Endothelial cell of umbilical vein (primary cell): ENCODE measurements around the gene LIMCH1.

Experiments used
- EZH2 ChIP-seq: IDR thresholded peaks from 2 replicates; pipeline ENCODE4 v1.6.1; 2012; ENCODE audit warnings: borderline replicate concordance, low read depth, mild to moderate bottlenecking, moderate library complexity, low read length, inconsistent platforms; ENCODE audit not compliant: severe bottlenecking
- JUN ChIP-seq: IDR thresholded peaks from 2 replicates; pipeline ENCODE4 v1.6.1; 2011; ENCODE audit warnings: borderline replicate concordance, low read depth; ENCODE audit not compliant: insufficient read length, insufficient read depth
- MYC ChIP-seq: IDR thresholded peaks from one replicate; pipeline ENCODE4 v1.6.1; 2011; ENCODE audit warnings: mild to moderate bottlenecking, low read depth, low read length
- POLR2A ChIP-seq: IDR thresholded peaks from 2 replicates; pipeline ENCODE4 v1.6.1; 2012; ENCODE audit warnings: low read depth, mild to moderate bottlenecking, control low read depth, low read length
- POLR2AphosphoS5 ChIP-seq: IDR thresholded peaks from 2 replicates; pipeline ENCODE4 v1.6.1; 2012; ENCODE audit warnings: low read depth, mild to moderate bottlenecking, control low read depth, low read length, moderate library complexity; ENCODE audit not compliant: insufficient read depth
- TF ChIP-seq, protein P1 (sequence below), 2 donors: IDR thresholded peaks; 1 replicate in 1 of 2; 2 replicates in 1 of 2; pipeline ENCODE4 v1.5.1; 2011; ENCODE audit warnings: low read length in 2 of 2, mild to moderate bottlenecking in 2 of 2, moderate library complexity in 2 of 2, control low read depth in 1 of 2, inconsistent platforms in 1 of 2, low read depth in 1 of 2; ENCODE audit not compliant: insufficient read depth in 1 of 2; ENCODE audit errors: extremely low read depth in 1 of 2
- TF ChIP-seq, protein P2 (sequence below): IDR thresholded peaks from 2 replicates; pipeline ENCODE4 v1.6.1; 2011; ENCODE audit not compliant: insufficient read depth, insufficient read length

DNA sequence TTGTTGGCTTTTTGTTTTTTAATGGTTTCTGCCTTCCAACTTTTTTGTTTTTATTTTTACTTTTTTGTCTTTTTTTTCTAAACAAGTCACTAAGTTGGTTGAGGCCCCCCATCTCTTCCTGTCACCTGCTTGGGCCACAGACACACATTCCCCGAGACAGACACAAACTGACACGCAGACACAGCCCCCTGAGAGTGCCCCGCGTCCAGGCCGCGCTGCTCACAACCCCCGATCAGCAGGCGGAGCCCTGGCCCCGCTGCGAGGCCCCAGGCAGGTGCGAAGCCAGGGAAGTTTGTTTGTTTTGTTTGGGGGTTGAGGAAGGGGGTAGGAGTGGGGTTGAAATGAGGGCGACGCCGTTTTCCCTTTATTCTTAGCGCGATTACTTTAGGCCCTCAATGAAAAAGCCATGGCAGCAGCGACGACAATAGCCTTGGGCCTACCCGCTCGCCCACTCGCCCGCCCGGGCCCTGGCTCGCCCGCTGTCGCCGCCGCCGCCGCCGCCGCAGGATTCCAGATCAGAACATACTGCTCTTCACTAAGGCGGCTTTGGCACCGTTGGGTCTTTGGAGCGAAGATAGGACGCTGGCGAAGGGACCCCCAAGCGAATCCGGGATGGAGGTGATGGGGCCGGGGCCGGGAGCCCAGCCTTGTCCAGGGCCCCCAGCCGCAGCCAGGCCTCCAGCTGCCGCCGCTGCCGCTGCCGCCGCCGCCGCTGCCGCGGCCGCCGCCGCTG lies 207.5 kb downstream of the LIMCH1 start:
- TF ChIP-seq, protein P1, sequence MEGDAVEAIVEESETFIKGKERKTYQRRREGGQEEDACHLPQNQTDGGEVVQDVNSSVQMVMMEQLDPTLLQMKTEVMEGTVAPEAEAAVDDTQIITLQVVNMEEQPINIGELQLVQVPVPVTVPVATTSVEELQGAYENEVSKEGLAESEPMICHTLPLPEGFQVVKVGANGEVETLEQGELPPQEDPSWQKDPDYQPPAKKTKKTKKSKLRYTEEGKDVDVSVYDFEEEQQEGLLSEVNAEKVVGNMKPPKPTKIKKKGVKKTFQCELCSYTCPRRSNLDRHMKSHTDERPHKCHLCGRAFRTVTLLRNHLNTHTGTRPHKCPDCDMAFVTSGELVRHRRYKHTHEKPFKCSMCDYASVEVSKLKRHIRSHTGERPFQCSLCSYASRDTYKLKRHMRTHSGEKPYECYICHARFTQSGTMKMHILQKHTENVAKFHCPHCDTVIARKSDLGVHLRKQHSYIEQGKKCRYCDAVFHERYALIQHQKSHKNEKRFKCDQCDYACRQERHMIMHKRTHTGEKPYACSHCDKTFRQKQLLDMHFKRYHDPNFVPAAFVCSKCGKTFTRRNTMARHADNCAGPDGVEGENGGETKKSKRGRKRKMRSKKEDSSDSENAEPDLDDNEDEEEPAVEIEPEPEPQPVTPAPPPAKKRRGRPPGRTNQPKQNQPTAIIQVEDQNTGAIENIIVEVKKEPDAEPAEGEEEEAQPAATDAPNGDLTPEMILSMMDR (IDR thresholded peaks at IDR 0.05; ENCODE audit: extremely low read depth in 1 of 2, insufficient read depth in 1 of 2, low read depth in 1 of 2, low read length in 2 of 2) = no peak
- no peak for TF ChIP-seq EZH2
- TF ChIP-seq, protein P2, sequence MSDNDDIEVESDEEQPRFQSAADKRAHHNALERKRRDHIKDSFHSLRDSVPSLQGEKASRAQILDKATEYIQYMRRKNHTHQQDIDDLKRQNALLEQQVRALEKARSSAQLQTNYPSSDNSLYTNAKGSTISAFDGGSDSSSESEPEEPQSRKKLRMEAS = no peak
- no peak for TF ChIP-seq JUN
- TF ChIP-seq POLR2A = no peak
- TF ChIP-seq POLR2AphosphoS5 = no peak
- TF ChIP-seq MYC = no peak
